Kidney (tissue), 14 donors: Measurements from ENCODE around the gene AP2B1. TPM values are rescaled to one million over a fixed set of nuclear protein-coding genes. Genes with fewer than 3 reads are reported as not detected.

Experiments used
- DNase-seq, 5 donors: peaks; one replicate each; pipeline ENCODE4 v3.0.0-alpha.2; 2013 to 2020
- FAIRE-seq: peaks from 2 replicates; lab custom pipeline; 2012; peaks lifted over from hg19 to GRCh38; lab: Jason Lieb, UNC
- H3K27ac ChIP-seq, 2 donors: one replicate each; pipeline ENCODE4 v1.7.0; 2013; ENCODE audit warnings: low read depth in 2 of 2, low read length in 2 of 2, inconsistent platforms in 1 of 2
- H3K27me3 ChIP-seq: one replicate; pipeline ENCODE4 v1.7.1; 2013; ENCODE audit warnings: low read length, inconsistent platforms; ENCODE audit not compliant: control insufficient read depth, insufficient read depth
- H3K36me3 ChIP-seq, 3 donors: one replicate each; pipeline versions ENCODE4 v1.7.0 to v1.7.1; 2013; ENCODE audit warnings: low read length in 3 of 3, control low read depth in 1 of 3, inconsistent platforms in 1 of 3; ENCODE audit not compliant: insufficient read depth in 3 of 3, control insufficient read depth in 2 of 3
- H3K4me1 ChIP-seq, 3 donors: one replicate each; pipeline versions ENCODE4 v1.7.0 to v1.7.1; 2013; ENCODE audit warnings: low read length in 3 of 3, inconsistent platforms in 1 of 3, low read depth in 1 of 3; ENCODE audit not compliant: control insufficient read depth in 2 of 3, insufficient read depth in 2 of 3
- H3K4me3 ChIP-seq, 3 donors: one replicate each; pipeline versions ENCODE4 v1.7.0 to v1.8.1; 2013; ENCODE audit warnings: low read length in 3 of 3, control low read depth in 1 of 3, inconsistent platforms in 1 of 3
- H3K9ac ChIP-seq, 3 donors: one replicate each; pipeline versions ENCODE4 v1.7.0 to v1.7.1; 2013; ENCODE audit warnings: low read length in 3 of 3, control low read depth in 1 of 3, inconsistent platforms in 1 of 3
- H3K9me3 ChIP-seq, 3 donors: one replicate each; pipeline versions ENCODE4 v1.7.0 to v1.7.1; 2013; ENCODE audit warnings: low read length in 3 of 3, control low read depth in 1 of 3, inconsistent platforms in 1 of 3; ENCODE audit not compliant: control insufficient read depth in 2 of 3, insufficient read depth in 1 of 3
- intact Hi-C: fragments of 100-400 bp; cut with DNase I; formaldehyde crosslinking; loops from one replicate; pipeline ENCODE4 v1.11.1; 2022
- polyA plus RNA-seq: library from polyadenylated mRNA; stranded (reverse); fragments of 350-450 nt; fragmentation: Illumina TruSeq; extraction: RNeasy Lipid Tissue Mini Kit (QIAGEN cat#74804); gene quantifications from one replicate; pipeline ENCODE4 v1.2.3, GENCODE V29; 2014; ENCODE audit warnings: low read depth, low replicate concordance; ENCODE audit not compliant: insufficient read depth
- total RNA-seq: library from RNA; stranded (reverse); fragmentation: NEBNext Ultra II Directional; extraction: Animal tissue kit (Norgen Biotek cat#: 25700); gene quantifications from one replicate; pipeline ENCODE4 v1.2.1, GENCODE V29; 2021
- TF ChIP-seq, protein P1 (sequence below): IDR thresholded peaks from 3 replicates; pipeline ENCODE4 v1.5.1; 2012; ENCODE audit warnings: mild to moderate bottlenecking, moderate library complexity, borderline replicate concordance; ENCODE audit not compliant: insufficient read depth; ENCODE audit errors: extremely low read depth
- donor health status: control.
- donor health status: control.
- donor health status: control.
- donor health status: control.
- donor health status: control.
- donor health status: DM: yes; HTN: yes; CAD: no.
- donor health status: Normal renal cell carcinoma (clear cell type).

The AP2B1 gene
- total and polyA plus RNA-seq, 2 donors from 2014 or later = 74.0 to 242 TPM

DNA sequence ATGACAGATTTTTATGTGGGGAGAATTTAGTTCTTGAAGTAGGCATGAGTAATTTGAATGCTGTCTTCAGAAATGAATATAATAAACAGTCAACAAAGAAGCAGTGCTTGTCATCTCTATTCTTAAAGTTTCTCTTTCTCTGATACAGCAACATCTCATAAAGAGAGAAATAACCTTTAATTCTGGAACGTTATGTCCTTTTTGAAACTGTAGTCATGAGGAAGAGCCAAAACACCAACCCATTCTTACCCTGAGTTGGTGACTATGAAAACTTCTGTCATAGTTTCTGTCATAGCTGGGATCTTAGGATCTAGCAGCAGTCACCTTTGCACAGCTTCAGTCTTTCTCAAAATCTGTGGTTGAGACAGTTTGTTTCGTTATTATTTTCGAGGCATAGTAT is 129.1 kb downstream of the AP2B1 start:
- H3K9me3 ChIP-seq = no peaks in the 10 kb centered on the region
- intact Hi-C loops = no loop called here
- FAIRE-seq = no peak
- peaks cover 0 to 11% (median 5%) of the 10 kb centered on the region in 3 donors for H3K36me3 ChIP-seq
- no peak overlapping the region for H3K4me3 ChIP-seq
- no peaks in the 10 kb centered on the region for H3K27me3 ChIP-seq
- no peak overlapping the region for H3K27ac ChIP-seq
- DNase-seq = no peak
- TF ChIP-seq, protein P1, sequence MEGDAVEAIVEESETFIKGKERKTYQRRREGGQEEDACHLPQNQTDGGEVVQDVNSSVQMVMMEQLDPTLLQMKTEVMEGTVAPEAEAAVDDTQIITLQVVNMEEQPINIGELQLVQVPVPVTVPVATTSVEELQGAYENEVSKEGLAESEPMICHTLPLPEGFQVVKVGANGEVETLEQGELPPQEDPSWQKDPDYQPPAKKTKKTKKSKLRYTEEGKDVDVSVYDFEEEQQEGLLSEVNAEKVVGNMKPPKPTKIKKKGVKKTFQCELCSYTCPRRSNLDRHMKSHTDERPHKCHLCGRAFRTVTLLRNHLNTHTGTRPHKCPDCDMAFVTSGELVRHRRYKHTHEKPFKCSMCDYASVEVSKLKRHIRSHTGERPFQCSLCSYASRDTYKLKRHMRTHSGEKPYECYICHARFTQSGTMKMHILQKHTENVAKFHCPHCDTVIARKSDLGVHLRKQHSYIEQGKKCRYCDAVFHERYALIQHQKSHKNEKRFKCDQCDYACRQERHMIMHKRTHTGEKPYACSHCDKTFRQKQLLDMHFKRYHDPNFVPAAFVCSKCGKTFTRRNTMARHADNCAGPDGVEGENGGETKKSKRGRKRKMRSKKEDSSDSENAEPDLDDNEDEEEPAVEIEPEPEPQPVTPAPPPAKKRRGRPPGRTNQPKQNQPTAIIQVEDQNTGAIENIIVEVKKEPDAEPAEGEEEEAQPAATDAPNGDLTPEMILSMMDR = no peak
- no peak overlapping the region for H3K9ac ChIP-seq
- H3K4me1 ChIP-seq = peaks cover 0 to 19% (median 16%) of the 10 kb centered on the region in 3 donors

DNA sequence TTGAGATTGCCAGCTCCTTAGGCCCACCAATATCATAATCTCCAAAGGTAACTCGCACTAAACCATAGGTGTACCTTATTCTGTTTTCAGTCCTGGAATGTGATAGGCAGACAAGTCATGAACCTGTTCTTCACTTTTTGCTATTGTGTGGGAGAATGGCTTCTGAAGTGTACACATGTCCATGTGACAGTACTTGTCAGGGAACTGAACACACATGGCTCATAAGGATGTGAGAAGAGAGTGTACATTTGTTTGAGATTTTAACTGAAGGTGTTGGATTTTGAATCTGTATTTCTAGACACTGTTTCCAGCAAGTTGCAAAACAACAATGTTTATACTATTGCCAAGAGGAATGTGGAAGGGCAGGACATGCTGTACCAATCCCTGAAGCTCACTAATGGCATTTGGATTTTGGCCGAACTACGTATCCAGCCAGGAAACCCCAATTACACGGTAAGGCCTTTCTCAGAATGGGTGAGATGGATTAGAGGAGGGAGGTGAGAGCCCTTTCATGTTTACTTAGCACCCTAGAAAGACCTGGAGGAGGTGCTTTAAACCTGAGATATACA is 129.9 kb downstream of the AP2B1 start:
- Histone ChIP-seq H3K36me3 (peaks cover 0 to 11% (median 8%) of the 10 kb centered on the region in 3 donors), H3K27ac (no peak overlapping the region), H3K4me1 (peaks cover 0 to 19% (median 16%) of the 10 kb centered on the region in 3 donors), H3K9me3 (no peaks in the 10 kb centered on the region), H3K4me3 (no peak overlapping the region), H3K9ac (no peak overlapping the region), H3K27me3 (no peaks in the 10 kb centered on the region)
- DNase-seq (no peak), FAIRE-seq (no peak)
- intact Hi-C loops = no loop called here
- TF ChIP-seq, protein P1 = no peak

DNA sequence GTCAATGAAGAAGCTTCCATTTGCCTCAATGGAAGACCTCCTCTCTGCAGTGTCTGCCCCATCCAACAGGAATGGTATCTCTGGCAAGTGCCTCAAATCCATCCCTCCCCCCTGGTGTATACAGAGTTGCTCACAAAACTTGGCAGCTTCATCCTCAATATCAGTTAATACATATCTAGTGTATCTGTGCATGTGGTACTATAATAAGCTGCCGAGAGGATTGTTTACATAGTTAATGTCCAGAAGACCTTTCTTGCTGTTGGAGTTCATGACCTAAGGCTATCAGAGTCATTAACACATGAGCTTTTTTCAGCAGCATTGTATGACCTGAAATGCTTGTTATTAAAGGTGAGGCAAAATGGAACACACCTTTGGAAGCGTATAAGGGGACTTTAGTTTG is 130.4 kb downstream of the AP2B1 start:
- DNase-seq (no peak), FAIRE-seq (no peak)
- intact Hi-C loops = no loop called here
- no peaks in the 10 kb centered on the region for H3K9me3 ChIP-seq
- H3K27me3 ChIP-seq = no peaks in the 10 kb centered on the region
- H3K4me1 ChIP-seq = peaks cover 0 to 19% (median 16%) of the 10 kb centered on the region in 3 donors
- H3K9ac ChIP-seq = no peak overlapping the region
- H3K4me3 ChIP-seq = no peak overlapping the region
- peaks cover 0 to 11% (median 8%) of the 10 kb centered on the region in 3 donors for H3K36me3 ChIP-seq
- peak overlapping the region in 1 of 2 donors; percentile 5 for H3K27ac ChIP-seq
- TF ChIP-seq, protein P1 = no peak
